PC-3 (cell line): ENCODE measurements around the gene PLPP3.

ENCODE experiments used
- CTCF ChIP-seq: fragments of 300-600 bp; sonication (generic); conservative IDR thresholded peaks from 2 replicates; pipeline ENCODE4 v1.5.1; 2017; ENCODE audit warnings: antibody characterized with exemption, low read depth, mild to moderate bottlenecking, low read length
- EZH2 ChIP-seq: fragments of 300-600 bp; sonication (generic); IDR thresholded peaks from one replicate; pipeline ENCODE4 v1.6.1; 2017; ENCODE audit warnings: antibody characterized with exemption, mild to moderate bottlenecking, low read length; ENCODE audit not compliant: unreplicated experiment
- EZH2phosphoT487 ChIP-seq: fragments of 300-600 bp; sonication (generic); IDR thresholded peaks from 2 replicates; pipeline ENCODE4 v1.6.1; 2018; ENCODE audit warnings: mild to moderate bottlenecking, antibody characterized with exemption, low read length, borderline replicate concordance

- TF ChIP-seq CTCF (no peak), EZH2 (no peak), EZH2phosphoT487 (no peak)
Measured at GRCh38 chr1:56525489-56526041, 53.8 kb downstream of the PLPP3 start.
